ENCODE measurements around the gene PPM1F.

The PPM1F gene

DNA sequence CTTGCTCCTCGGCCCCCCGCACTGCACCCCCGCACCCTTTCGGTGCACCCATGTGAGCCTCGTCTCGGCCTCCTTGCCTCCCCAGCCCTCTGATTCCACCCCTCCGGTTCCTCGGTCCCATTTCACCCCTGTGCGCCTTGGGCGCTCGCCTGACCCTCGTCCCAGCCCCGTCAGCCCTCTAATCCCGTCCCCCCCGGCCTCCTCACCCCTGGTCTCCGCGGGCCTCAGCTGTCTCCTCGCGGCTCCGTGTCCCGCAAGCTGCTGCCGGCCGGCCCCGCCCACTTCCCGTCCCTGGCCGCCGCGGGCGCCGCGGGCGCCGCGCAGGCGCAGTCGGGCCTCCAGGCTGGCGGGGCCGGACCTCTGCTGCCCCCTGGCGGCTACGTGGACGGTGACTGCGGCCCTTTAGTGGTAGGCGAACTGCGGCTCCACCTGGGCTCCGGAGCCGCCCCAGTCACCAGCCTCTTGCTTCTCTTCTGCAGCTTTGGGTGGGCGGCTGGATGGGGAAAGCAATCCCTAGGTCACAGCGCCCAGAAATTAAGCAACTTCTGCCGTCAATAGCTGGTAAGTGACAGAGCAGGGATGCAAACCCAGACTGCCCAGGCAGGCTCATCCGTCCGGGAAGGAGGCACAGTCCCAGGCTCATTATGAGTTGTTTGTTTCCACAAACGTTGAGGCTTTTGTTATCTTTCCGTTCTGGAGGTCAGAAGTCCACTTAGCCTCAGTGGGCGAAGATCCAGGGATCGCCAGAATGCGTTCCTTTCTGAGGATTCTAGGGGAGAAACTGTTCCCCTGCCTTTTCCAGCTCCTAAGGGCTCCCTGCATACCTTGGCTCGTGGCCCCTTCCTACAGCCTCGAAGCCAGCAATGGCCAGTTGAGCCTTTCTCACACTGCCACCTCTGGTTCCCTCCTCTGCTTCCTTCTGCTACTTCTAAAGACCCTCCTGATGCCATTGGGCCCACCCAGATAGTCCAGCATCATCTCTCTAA lies at the start of gene PPM1F:
PPM1F (minus strand) TSS at position 263 of the 986 bp plus-strand sequence. CDS start 6,800 bp downstream, outside the sequence.
- DNase-seq, result peak; percentile 90

DNA sequence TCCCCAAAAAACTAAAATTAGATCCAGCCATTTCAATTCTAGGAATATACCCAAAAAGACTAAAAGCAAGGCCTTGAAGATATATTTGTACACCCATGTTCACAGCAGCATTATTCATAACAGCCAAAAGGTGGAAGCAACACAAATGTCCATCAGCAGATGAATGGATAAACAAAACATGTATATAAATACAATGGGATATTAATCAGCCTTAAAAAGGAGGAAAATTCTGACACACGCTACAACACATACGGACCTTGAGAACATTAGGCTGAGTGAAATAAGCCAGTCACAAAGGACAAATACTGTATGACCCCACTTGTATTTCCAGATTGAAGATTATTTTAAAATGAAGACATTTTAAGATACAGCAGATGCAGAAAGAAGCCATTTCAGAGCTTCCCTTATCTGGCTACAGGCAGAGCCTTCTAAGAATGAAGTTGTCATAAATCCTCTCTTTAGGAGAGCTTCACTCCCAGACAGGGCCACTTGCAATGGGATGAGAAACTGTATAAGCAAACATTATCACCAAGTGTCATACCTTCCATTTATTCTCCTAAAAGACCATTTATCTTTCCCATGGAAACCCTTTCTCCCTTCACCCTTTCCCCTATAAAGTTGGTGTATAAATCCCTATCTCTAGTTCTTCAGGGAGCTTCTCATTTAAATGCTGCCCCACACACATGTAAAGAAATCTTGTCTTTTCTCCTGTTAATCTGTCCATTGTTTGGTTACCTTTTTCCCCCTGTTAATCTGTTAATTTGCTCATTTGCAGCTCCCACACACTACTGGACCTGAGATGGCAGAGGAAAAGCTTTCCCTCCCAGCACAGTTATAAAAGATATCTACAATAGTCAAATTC lies 49.2 kb upstream of the PPM1F start:
- DNase-seq, result no peak

GRCh38 chr22:21998595-21999247 lies 46.1 kb upstream of the PPM1F start:
- DNase-seq, result no peak

DNA sequence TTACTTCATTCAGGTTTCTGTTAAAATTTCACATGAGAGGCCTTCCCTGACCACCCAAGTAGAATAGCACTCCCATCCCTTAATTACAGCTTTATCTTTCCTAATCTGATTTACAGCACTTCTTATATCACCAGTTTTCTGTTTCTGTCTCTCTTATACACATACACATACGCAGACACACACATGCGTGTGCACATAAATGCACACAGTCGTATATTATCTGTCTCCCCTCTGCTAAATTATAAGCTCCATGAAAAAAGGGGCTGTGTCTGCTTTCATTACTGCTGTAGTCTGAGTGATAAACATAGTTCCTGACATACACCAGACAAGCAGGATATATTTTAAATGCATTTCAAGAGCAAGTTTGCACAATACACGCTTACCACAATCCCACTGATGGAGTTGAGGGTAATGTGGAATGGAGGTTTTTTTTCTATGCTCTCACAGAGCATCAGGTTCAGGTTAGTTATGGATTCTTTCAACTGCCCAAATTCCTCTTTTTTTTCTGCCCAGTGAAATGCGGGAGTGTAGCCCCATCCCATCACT lies 43.6 kb upstream of the PPM1F start:
- DNase-seq, result no peak

DNA sequence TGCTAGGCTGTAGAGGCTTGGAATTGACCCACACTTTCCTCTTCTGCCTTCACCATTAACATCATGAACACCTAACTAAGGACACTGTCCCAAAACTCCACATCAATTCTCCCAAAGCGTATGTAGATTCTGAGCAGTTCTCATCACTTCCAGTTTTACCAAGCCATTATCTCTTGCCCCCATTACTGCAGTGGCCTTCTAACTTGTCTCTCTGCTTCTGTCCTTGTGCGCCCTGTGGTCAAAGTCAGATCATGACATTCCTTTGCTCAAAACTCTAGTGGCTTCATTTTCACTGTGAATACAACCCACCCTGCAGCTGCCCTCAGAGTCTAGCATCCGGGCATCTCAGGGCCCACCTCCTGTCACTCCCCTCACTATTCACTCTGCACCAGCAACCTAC lies 43.0 kb upstream of the PPM1F start:
- no peak for DNase-seq

DNA sequence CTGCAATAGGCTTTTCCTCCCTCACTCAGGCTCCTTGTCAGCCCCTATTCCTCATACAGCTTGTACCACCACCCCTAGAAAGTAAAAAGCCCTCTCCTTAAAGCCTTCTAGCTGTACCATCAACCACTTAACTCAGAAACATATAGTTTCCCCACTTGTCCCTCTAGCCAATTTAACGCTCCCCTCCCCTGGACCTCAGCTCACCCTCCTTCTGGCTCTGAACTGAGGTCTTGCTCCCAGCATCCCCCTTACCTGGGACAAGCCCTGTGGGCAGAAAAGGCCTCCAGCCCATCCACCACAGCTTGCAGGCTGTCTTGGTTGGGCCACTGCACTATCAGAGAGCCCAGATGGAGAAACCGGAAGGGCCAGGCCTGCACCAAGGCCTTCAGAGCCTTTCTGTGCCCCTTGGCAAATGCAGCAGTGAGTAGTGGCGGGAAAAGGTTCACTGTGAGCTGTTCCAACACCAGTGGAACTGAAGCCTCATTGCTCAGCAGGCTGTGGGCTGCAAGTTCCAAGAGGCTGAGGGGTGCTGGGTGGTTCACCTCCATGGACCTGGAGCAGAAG lies 42.3 kb upstream of the PPM1F start:
- DNase-seq, result no peak

DNA sequence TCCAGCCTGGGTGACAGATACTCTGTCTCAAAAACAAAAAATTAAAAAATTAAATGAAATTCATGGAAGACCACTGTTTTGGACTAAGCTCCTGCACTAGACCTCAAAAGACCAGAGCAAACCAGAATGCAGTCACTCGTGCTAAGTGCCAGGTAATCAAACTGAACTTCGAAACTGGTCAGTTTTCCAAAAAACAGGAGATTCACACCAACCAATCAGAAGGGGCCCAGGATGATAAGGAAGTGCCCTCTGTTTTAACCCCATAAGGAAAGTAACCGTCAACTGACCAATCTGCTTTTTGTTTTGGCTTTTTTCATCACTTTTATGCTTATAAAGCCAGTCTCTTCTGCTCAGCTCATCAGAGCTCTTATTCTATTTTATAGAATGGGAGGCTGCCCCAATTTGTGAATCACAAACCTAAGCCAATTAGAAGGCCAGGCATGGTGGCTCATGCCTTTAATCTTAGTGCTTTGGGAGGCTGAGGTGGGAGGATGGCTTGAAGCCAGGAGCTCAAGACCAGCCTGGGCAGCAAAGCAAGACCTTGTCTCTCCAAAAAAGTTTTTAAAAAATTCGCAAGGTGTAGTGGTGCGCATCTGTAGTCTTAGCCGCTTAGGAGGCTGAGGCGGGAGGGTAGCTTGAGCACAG lies 40.1 kb upstream of the PPM1F start:
- no peak for DNase-seq

GRCh38 chr22:21991774-21992173 lies 39.1 kb upstream of the PPM1F start:
- DNase-seq, result no peak

DNA sequence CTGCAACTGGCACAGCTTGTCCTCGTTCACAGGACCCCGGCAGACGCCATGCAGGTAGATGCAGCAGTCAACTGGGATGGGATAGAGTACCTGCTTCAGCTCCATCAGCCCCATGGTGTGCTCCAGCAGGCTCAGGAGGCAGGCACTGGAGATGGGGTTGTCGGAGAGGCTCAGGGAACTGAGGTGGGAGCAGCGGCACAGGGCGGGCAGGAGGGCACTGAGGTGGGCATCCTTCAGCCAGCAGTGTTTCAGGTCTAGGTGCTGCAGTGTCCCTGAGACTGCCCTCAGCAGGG lies 38.6 kb upstream of the PPM1F start:
- DNase-seq, result no peak

- DNase-seq, result no peak
Measured at GRCh38 chr22:21990445-21991303, 38.0 kb upstream of the PPM1F start.

- no peak for DNase-seq
Measured at GRCh38 chr22:21989049-21989448, 36.4 kb upstream of the PPM1F start.

- DNase-seq, result no peak
Measured at GRCh38 chr22:21985214-21985613, 32.6 kb upstream of the PPM1F start.

- no peak for DNase-seq
Measured at GRCh38 chr22:21984793-21985192, 32.1 kb upstream of the PPM1F start.

DNA sequence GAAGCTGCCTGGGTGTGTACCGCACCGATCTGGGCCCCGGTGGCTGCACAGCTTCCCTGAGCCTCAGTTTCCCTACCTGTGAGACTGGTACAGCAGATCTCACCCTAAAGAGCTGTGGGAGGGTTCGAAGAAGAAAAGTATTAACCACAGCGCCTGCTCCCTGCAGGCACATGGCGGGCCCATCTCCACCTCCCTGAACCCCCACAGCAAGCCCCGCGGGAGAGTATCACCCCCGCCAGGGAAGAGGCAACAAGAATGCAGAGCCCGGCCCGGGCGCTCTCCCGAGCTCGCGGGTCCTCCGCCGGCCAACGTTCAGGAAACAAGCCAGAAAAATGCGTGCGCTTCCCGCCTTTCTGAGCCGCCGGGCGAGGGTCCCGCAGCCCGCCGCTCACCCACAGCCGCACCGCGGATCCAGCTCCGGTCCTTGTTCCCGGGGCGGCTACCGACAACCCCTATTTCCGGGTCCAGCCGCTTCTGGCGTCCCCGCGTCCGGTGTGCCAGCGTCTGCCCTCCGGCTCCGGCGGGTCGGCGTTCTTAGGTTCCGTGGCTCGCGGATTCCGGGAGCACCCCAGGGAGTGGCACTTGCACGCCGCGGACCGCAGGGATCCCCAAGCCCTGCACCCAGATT lies 29.8 kb upstream of the PPM1F start, which contains the start of gene TOP3B:
TOP3B (minus strand) TSS at position 450 of the 628 bp plus-strand sequence. CDS start 7,078 bp downstream, outside the sequence.
- DNase-seq, result peak; percentile 84

DNA sequence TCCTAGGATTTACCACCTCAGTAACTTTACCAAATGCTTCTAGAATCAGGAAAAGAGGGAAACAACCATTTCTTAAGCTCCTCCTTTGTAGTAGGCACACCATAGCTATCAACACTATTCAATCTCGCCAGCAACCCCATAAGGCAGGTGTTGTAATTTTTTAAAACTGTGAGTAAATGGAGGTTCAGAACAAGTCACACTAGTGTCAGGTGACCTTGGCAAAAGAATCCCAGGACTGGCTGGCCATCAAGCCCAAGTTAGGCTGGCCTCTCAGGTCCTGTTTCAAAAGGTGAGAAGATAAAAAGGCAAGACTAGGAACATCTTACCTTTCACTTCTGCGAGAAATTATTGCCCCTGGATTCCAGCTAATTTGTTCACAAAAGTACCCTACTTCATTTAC lies 29.2 kb upstream of the PPM1F start:
- no peak for DNase-seq

DNA sequence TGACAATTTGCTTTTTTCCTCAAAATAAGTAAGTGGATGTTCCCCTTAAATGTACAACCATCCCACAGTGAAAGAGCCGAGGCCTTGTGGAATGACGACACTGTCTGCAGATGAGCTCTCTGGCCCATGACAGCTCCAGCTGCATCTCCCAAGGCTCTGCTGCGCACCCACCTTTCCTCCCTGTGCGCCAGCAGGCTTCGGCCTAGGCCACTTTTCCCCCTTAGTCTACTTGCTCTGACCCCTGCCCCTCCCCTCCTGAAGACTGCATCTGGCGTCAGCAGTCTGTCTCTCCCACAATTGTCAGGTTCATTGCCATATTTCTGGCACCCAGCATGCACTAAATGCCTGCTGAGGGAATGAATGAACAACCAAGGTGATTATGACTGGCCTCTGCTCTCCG lies 27.9 kb upstream of the PPM1F start:
- DNase-seq, result no peak

- DNase-seq, result no peak
Measured at GRCh38 chr22:21978564-21979386, 26.1 kb upstream of the PPM1F start.

GRCh38 chr22:21977814-21978213 lies 25.2 kb upstream of the PPM1F start:
- no peak for DNase-seq

DNA sequence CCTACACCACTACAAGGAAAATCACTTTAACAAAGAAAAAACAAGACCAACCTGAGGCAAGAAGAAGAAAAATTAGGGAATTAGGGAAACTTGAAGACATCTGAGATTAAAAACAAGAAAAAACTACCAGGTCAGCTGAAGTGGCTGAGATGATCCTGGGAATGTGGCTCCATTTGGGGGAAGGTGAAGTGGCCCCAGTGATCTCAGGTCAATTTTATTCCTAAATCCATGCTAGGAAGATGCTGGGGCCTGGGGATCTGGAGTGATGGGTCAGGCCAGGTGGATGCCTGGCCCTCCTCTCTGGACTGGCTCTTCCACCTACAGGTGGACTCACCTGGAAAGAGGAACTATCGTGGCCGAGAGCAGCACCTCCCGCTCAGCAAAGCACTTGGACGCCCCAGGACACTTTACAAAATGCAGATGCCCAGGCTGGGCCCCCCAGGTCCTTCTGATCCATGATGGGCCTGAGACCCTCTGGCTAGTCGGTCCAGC lies 23.3 kb upstream of the PPM1F start:
- DNase-seq, result no peak
